ENCODE measurements around the gene AMELX. TPM values are rescaled to one million over a fixed set of nuclear protein-coding genes. Genes with fewer than 3 reads are reported as not detected.

AMELX gene
- total RNA-seq, 1 donor from 2014 or later = not detected

GRCh38 chrX:11259437-11259836 is 33.8 kb upstream of the AMELX start:
- DNase-seq = no peak
- intact Hi-C loops (cut with DNase I) = no loop called here
- TF ChIP-seq CTCF (IDR thresholded peaks at IDR 0.05) = no peak

GRCh38 chrX:11261260-11261659 is 32.0 kb upstream of the AMELX start:
- H3K27me3 ChIP-seq (ENCODE audit: low read depth) = no peaks in the 10 kb centered on the region
- DNase-seq (no peak), ATAC-seq (no peak)
- no peaks in the 10 kb centered on the region for H3K4me1 ChIP-seq
- H3K27ac ChIP-seq = no peak overlapping the region
- H3K9me3 ChIP-seq = no peaks in the 10 kb centered on the region
- H3K36me3 ChIP-seq = no peaks in the 10 kb centered on the region
- no peak for TF ChIP-seq CTCF (IDR thresholded peaks at IDR 0.05)
- H3K4me3 ChIP-seq = no peak overlapping the region
- intact Hi-C loops (cut with DNase I) = no loop called here

More at GRCh38 chrX:11259437-11259836, 33.8 kb upstream of the AMELX start:
- Histone ChIP-seq H3K36me3 (no peaks in the 10 kb centered on the region), H3K27me3 (ENCODE audit: low read depth) (no peaks in the 10 kb centered on the region), H3K4me3 (no peak overlapping the region), H3K27ac (no peak overlapping the region), H3K4me1 (no peaks in the 10 kb centered on the region), H3K9me3 (no peaks in the 10 kb centered on the region)
- ATAC-seq = no peak

GRCh38 chrX:11264925-11265324 is 28.3 kb upstream of the AMELX start:
- TF ChIP-seq CTCF (IDR thresholded peaks at IDR 0.05) = no peak
- H3K4me3 ChIP-seq = peak overlapping the region; percentile 8
- intact Hi-C loops (cut with DNase I) = no loop called here
- no peak for ATAC-seq
- H3K4me1 ChIP-seq = no peaks in the 10 kb centered on the region
- no peaks in the 10 kb centered on the region for H3K36me3 ChIP-seq
- DNase-seq = no peak
- no peaks in the 10 kb centered on the region for H3K9me3 ChIP-seq
- no peaks in the 10 kb centered on the region for H3K27me3 ChIP-seq (ENCODE audit: low read depth)
- no peak overlapping the region for H3K27ac ChIP-seq

- no peak for DNase-seq
- H3K4me3 ChIP-seq = peak overlapping the region; percentile 8
- no peaks in the 10 kb centered on the region for H3K27me3 ChIP-seq (ENCODE audit: low read depth)
- intact Hi-C loops (cut with DNase I) = no loop called here
- no peaks in the 10 kb centered on the region for H3K4me1 ChIP-seq
- no peak overlapping the region for H3K27ac ChIP-seq
- no peak for TF ChIP-seq CTCF (IDR thresholded peaks at IDR 0.05)
- no peak for ATAC-seq
- H3K36me3 ChIP-seq = no peaks in the 10 kb centered on the region
- no peaks in the 10 kb centered on the region for H3K9me3 ChIP-seq
Measured at GRCh38 chrX:11265352-11265751, 27.9 kb upstream of the AMELX start.

GRCh38 chrX:11266573-11267003 is 26.6 kb upstream of the AMELX start:
- Histone ChIP-seq H3K27me3 (ENCODE audit: low read depth) (no peaks in the 10 kb centered on the region), H3K27ac (no peak overlapping the region), H3K4me1 (no peaks in the 10 kb centered on the region), H3K4me3 (no peak overlapping the region), H3K9me3 (no peaks in the 10 kb centered on the region), H3K36me3 (no peaks in the 10 kb centered on the region)
- ATAC-seq (no peak), DNase-seq (no peak)
- no peak for TF ChIP-seq CTCF (IDR thresholded peaks at IDR 0.05)
- intact Hi-C loops (cut with DNase I) = no loop called here

GRCh38 chrX:11267425-11267824 is 25.8 kb upstream of the AMELX start:
- no peaks in the 10 kb centered on the region for H3K27me3 ChIP-seq (ENCODE audit: low read depth)
- no peak for TF ChIP-seq CTCF (IDR thresholded peaks at IDR 0.05)
- no peak overlapping the region for H3K27ac ChIP-seq
- no peak for ATAC-seq
- H3K36me3 ChIP-seq = no peaks in the 10 kb centered on the region
- no peaks in the 10 kb centered on the region for H3K4me1 ChIP-seq
- H3K4me3 ChIP-seq = no peak overlapping the region
- intact Hi-C loops (cut with DNase I) = no loop called here
- no peaks in the 10 kb centered on the region for H3K9me3 ChIP-seq
- no peak for DNase-seq

Data from lower lobe of right lung (tissue), 2 donors.